DMS 273 (cell line): Measurements from ENCODE around the gene MLPH.

Experiments
- DNase-seq: peaks from one replicate; lab custom pipeline; 2025; ENCODE audit not compliant: unreplicated experiment; lab: John Stamatoyannopoulos, UW

The MLPH gene, protein sequence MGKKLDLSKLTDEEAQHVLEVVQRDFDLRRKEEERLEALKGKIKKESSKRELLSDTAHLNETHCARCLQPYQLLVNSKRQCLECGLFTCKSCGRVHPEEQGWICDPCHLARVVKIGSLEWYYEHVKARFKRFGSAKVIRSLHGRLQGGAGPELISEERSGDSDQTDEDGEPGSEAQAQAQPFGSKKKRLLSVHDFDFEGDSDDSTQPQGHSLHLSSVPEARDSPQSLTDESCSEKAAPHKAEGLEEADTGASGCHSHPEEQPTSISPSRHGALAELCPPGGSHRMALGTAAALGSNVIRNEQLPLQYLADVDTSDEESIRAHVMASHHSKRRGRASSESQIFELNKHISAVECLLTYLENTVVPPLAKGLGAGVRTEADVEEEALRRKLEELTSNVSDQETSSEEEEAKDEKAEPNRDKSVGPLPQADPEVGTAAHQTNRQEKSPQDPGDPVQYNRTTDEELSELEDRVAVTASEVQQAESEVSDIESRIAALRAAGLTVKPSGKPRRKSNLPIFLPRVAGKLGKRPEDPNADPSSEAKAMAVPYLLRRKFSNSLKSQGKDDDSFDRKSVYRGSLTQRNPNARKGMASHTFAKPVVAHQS

DNA sequence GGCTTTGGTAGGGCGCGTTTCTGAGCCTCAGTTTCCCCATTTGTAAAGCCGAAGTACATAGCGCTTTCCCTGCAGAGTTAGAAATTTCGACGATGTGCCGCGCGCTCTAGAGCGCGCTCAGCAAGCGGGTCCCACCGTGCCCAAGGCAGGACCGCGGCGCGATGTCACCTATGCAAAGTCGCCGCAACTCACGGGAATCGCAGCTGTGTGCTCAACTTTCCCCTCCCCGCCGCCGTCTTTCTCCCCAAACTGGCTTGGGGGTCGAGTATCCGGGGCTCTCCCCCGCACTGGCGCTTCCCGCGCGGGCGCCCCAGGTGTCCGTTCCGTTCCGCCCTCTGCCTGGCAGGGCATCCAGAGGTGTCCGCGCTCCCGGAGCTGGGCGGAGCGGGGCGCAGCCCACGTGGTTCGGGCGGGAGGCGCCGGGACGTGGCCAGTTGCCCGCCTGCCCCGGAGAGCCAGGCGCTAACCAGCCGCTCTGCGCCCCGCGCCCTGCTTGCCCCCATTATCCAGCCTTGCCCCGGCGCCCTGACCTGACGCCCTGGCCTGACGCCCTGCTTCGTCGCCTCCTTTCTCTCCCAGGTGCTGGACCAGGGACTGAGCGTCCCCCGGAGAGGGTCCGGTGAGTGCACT lies at the start of gene MLPH:
Gene MLPH (plus strand): TSS at position 433 of the 630 bp plus-strand sequence. CDS start 6,176 bp downstream, outside the sequence.
- DNase-seq: peak; percentile 47

DNA sequence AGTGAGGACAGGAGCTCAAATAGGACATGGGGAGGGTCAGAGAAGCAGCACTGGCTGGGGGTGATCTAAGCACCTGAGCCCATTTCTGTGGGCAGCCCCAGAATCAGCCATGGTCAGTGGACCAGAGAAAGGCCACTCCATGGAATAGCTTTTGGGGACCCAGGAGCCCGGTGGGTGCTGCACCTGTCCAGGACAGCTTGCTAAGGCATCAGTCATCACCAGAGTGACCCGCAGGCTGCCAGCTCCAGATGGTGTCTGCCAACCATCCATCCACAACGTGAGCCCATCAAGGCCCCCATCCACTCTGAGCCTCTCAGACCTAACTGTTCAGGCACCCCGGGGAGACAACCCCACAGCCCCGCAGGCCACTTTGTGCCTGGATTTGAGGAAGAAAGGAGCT lies 49.5 kb upstream of the MLPH start:
- no peak for DNase-seq

DNA sequence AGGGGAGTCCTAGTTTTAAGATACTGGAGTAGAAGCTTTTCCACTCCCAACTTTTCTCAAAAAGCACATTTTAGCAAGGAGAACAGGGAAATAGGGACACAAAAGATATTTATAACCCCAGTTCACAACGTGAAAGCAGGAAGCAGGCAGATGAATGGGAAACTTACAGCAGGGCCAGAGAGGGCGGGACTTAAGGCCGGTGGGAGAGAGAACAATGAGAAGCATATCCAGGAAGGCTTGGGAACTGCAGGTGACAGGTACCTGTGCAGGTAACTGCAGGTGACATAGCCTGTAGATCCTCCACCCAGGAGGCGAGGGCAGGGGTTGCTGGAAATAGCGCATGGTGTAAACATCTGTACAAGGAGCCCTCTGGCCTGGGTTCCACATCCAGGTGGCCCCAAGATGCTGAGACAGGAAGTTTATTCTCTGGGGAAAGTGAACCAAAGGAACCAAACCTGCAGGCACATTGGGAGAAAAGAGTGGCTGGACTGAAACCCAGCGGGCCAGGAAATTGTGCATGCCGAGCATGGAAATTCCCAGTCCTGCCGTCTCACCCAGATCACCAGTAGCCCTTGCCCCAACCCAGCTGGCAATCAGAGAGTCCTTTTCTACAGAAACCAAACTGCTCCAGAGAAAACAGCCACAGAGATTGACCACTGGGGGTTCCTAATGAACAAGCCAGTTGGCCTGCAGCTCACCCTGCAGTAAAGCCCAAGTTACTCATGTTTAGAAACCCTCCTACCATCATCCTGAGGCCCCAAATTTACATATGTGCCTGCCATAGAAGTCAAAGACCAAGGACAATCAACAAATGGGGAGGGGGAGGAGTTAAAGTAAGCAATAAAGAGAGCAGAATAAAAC lies 48.7 kb upstream of the MLPH start:
- no peak for DNase-seq

DNA sequence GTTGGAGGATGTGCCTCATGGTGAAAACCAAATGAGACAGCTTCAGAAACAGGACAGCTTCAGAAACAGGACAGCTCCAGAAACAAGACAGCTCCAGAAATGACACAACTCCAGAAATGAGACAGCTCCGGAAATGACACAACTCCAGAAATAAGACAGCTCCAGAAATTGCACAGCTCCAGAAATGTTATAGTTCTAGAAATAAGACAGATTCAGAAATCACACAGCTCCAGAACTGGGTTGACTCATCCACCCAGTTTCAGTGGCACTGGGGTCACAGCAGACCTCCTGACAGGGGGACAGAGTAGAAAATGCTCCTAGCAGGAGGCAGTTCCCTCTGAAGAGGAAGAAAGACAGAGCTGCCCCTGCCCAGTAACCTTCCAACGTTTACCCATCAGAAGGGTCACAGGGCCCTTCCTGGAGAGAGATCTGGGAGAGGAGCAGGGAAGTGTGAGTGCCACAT lies 46.2 kb upstream of the MLPH start:
- DNase-seq: no peak

DNA sequence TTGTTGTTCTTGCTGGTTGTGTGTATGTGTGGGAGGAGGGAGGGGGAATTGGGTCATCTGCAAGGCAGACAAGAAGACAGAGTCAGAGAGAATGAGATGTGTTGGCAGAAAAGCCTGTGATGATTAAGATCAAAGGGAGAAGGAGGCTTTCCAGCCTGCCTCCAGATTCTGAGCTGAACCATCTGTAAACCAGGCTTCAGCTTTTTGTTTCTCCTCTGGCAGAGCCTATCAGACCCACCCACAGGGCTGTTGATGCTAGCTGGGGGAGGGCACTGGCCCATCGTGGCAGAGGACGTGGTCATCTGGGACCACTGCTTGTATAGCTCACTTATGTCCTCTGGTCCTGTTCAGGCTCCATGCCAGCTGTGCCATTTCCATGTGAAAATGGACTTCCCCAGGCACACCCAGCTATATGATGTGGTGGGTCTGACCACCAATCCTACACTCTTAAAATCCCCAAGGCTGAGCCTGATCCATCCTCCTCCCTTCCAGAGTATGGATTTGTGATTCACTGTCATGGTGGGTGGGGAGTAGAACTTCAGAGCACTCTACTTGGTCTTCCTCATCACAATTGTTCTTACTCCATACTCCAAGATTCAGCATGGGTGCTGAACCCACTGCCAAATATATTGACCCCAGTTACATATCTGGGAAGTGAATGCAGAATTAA lies 45.3 kb upstream of the MLPH start:
- no peak for DNase-seq

DNA sequence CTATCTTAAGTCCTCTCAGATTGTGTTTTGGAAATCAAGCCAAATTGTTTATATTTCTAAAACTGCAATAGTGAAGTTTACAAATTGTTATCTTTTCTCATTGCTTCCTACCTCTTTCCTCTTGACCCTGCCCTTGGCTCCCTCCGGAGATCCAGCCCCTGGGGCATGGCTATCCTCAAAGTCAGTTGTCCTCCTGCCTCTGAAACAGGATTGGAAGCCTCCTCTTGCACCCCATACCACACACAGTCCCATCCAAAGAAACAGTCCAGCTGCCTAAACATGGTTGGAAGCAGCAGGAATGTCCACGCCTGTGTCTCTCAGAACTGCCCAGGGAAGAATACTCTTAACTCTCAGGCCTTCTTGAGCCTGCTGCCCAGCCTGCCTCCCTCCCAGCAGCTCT lies 43.0 kb upstream of the MLPH start:
- DNase-seq: no peak

DNA sequence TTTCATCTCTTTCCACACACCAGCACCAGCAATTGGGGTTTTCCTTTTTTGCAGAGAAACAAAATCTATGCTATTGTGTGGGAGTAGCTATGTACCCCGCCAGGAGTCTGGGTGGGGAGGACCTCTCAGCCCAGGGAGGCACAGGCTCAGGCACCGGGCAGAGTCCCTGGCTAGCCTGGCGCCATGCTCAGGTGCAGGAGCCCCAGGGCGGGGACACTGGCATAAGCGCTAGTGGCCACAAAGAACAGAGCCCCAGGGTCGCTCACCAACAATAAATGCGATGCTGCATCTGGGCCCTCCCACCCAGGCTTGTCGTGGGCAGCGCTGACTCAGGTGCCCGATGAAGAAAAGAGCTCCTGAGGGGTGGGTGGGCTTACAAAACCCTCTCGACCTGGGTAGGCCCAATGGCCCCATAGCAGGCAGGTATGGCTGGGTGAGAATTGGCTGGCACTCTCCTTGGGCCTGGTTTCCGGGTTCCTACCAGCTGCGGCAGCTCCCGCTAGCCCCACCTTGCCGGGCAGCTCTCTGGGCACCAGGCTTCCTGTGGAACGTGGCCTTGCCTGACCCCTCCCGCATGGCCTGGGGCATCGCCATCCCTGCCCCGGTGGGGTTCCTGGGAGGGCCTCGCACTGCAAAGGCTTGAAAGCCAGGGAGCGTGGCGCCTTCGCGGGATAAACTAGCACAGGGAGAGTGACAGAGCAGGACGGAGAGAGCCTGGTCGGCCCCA lies 41.3 kb upstream of the MLPH start:
- no peak for DNase-seq

DNA sequence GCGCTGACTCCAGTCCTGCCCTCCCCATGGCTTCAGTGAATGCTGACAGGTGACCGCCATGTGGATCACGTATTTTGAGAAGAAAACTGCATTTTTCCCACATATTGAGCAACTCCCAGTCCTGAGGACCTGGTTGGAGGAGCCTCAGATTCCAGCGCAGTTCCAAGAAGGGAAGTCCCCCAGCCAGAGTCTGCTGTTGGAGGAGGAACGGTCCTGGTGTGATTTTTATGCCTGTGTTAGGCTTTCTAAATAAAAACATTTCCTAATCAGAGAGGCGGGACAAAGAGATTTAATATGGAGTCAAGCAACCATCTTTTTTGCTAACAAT lies 40.7 kb upstream of the MLPH start:
- DNase-seq: no peak

DNA sequence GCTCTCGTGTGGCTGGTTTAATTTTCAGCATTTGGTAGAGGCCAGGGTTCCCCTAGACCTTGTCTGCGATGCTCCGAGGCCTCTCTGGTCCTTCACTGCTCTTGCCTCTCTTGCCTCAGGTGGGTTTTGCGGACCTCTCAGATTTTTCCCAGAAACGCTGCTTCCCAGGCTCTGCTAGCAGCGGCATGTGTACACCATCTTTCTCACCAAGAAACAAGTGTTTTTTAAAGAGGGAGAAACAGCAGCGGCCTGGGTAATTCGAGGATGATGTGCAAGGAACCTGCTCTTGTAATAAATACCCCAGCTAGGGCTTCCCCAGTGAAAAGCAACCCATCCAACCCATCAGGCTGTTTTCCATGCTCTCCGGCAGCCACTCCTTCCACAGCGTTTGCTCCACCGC lies 39.6 kb upstream of the MLPH start:
- DNase-seq: no peak

DNA sequence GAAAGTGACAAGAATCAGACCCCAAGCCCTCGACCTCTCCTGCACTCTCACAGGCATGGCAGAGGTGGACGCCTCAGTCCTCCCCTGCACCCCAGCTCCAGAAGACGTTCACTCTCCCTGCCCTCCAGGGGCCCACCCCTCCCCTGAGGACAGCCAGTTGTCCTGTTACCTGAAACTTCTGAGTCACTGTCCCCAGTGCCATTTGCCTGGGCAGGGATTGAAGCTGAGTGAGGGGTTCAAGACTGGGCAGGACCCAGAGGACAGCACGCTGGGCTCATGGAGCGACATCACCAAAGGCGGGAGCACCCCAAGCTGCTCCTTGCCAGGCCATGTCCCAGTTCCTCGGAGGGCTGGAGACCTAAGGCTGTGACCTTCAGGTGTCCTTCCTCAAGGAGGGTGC lies 38.9 kb upstream of the MLPH start:
- no peak for DNase-seq

DNA sequence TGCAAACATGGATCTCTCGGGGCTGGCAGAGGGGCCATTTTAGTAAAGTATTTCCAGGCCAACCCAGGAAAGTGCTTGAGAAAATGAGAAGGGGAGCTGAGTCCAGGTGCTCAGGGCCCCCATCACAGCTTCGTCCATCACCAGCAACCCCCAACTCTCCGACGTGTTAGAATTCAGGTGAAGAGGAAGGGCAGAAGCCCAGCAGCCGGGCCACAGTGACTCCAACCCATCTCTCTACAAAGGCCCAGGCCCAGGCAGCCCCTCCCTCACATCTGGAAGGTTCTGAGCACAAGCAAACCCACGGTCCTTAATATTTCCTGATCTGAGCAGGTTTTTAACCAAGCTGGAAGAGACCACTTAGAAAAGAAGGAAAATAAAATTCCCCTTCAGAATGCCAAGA lies 38.4 kb upstream of the MLPH start:
- no peak for DNase-seq

DNA sequence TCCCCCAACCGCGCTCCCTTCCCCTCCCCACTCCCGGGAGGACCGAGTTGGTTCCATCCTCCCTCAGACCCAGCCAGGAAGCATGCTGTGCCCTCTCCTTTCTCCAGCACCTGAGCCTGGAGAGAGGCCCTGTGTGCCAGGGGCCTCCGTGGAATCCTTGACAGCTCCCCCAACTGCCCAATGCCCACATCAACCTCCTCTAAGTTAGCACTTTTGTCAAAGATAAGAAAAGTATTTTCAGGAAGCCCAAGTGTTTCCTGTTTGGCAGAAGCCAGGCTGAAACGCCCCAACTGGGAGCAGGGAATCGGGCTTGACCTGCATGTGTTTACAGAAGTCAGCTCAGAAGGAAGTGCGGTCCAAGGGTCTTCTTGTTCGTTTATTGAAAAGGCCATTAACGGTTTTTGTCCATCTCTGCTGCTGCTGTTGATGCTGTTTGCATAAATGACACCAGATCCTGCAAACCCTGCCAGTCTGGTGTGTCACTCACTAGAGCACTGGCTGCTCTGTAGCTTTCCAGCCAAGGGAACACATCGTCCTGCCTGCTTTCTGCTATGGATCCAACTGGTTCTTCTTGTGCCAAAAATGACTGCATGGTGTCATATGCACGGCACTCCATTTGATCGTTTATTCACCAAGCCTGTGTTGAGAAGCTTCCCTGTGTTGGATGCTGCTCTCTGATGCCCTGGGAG lies 37.7 kb upstream of the MLPH start:
- DNase-seq: no peak

DNA sequence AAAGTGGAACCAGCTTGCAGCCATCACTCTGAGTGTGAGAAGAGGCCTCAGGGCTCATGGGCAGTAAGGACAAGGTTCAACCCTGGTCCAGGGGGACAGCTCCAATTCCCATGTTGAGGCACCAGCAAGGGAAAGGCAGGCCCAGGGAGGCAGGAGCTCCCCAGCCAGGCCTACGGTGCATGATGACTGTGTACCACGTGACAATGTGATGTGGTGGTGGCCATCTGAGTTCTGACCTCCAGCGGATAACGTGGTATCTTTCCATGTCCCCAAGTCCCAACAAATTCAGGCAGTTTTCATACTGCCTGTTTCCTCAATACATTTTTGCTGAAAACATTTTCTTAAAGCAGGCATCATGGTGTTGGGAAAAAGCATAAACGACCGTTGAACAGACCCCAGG lies 36.9 kb upstream of the MLPH start:
- no peak for DNase-seq

DNA sequence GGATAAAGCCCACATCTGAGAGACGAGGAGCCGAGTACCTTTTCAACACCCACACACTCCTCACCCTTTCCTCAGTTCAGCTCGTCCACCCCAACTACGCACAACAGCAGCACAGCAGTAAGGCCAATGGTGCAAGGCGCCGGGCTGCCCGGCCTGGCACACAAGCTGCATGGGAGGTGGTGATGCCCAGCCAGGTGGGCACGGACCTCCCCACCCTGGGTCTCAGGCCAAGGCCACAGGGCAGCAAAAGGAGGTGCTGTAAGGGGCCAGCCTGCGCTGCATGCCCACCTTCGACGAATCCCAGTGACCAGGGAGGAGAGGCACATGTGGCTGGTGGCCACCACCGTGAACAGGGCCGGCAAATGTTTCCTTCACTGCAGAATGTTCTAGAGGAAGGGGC lies 36.5 kb upstream of the MLPH start:
- DNase-seq: no peak

DNA sequence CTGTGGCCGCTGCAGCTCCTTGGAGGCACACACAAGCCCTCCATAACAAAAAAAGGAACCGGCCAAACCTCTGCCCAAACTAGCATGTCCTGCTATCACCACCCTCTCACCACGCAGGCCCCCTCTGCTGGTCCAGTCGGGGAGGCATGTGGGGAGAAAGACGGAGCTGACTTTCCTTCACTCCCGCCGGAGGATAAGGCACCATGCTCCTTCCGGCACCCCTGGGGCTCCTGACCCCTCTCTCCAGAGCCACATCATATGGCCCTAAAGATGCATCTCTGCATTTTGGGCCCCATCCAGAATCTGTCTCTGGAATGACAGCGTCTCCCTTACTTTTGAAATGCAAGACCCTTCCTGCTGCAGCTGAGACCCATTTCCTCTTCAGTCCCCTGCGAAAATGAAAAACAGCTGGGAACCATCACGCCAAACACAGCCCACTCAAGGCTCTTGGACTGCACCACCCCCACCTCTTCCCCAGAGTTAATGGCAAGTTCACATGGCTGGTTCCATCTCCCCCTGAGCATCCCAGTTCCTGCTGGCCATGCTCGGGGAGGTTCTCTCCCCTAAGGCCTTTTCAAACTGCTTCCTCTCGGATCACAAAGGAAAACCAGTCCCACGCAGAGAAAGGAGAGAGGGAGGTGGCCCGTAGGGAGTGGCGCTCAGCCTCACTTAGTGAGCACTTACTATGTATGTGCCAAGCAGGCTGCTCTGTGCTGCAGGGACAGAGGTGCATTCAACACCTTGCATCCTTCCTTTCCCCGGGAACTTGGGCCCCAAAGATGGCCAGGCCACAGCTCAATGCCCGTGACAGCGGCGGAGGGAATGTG lies 35.2 kb upstream of the MLPH start:
- DNase-seq: peak; percentile 10

DNA sequence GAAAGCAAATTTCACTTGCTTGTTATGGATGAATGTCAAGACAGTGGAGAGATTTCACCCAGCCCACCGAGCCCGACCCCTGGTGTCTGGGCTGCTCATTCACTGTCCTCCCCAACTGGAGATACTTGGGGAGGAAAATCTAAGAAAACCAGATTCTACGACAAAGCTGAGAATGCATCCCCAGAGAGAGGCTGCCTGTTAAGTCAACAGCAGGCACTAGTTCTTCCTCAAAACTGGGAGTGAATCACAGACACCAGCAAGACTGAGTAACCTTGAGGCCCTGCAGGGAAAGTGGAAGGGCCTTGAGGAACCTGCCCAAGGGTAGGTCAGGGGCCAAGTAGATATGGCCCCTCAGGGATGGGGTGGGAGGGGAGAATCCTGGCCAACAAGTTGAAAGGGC lies 34.2 kb upstream of the MLPH start:
- no peak for DNase-seq

DNA sequence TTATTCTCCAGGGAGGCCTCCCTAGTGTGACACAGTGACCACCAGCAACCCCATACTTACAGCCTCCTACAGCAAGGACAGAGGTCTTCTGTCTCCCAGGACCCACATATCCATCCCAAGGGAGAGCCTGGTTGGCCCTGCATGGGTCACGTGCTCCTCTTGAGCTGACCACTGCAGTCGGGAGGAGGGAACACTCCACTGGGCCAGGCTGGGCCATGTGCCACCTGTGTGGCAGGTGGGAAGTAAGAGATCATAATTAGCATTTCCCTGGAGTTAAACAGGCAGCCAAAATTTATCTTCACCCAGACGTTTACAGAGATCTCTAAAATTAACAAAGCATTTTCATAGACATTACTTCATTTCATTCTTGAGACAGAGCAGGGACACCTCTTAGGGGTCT lies 33.4 kb upstream of the MLPH start:
- DNase-seq: no peak

DNA sequence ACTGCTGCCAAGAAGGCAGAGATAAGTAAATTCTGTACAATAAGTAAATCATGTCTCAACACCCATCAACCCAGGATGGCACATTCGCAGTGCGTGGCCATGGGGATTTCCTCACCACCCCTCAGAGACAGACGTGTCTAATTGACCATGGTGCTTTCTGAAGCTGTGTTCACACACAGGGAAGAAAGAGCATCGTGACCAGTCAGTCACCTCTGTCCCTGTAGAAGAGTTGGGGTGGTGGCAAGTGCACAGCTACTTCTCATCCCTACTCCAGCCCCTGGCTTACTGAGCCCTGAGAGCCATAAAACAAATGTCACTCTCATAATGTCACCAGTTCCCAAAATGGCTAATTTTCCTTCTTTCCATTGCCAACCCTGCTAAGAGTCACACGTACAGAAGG lies 31.3 kb upstream of the MLPH start:
- no peak for DNase-seq
